Measurements from ENCODE around the gene NCOA1.

The NCOA1 gene

DNA sequence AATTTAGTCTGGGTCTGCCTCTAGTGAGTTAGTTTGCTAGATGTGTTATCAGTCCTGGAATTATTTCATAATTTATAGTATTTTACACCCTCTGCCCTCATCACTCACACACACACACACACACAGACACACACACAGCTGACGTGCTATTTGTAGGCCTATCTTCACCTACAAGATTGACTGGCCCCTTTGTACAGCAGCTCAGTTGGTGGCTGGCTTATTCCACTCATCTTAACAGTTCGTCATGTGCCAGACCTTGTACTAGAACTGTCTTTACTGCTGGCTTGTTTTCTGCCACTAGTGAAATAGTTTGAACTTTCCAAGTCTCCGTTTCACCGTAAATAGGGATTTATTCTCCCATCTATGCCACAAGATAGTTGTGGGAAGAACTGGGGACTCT lies 323.5 kb downstream of the NCOA1 start:
- H3K4me3 ChIP-seq (ENCODE audit: control insufficient read depth in 1 of 7, extremely low read depth in 1 of 7, insufficient read depth in 4 of 7, low read depth in 2 of 7, low read length in 6 of 7), result no peak overlapping the region
- peaks cover 0 to 4% (median 3%) of the 10 kb centered on the region in 4 experiments for H3K4me1 ChIP-seq (ENCODE audit: control extremely low read depth in 1 of 4, control insufficient read depth in 4 of 4, insufficient read depth in 4 of 4, low read length in 3 of 4)
- ChIA-PET POLR2A (no interaction called here), CTCF (interaction anchor here (1.2 kb wide), 1 partner anchor 12 kb away, joined by 3 read pairs; no protein-coding TSS in a partner anchor)
- no peaks in the 10 kb centered on the region for H3K9me3 ChIP-seq (ENCODE audit: control extremely low read depth in 1 of 5, control insufficient read depth in 4 of 5, insufficient read depth in 2 of 5, low read depth in 1 of 5, low read length in 4 of 5)
- 93% methylated on average over 2 of the region's 4 CpGs for WGBS (ENCODE audit: insufficient coverage)
- no peak for DNase-seq
- H3K27ac ChIP-seq (ENCODE audit: insufficient read depth in 1 of 2, low read depth in 1 of 2, low read length in 2 of 2, poor library complexity in 1 of 2, severe bottlenecking in 2 of 2), result no peak overlapping the region
- H3K36me3 ChIP-seq (ENCODE audit: control insufficient read depth in 4 of 4, insufficient read depth in 4 of 4, low read length in 3 of 4), result peaks cover 14 to 59% (median 32%) of the 10 kb centered on the region in 4 experiments
- no peaks in the 10 kb centered on the region for H3K27me3 ChIP-seq (replicated peaks in 2 of 5; ENCODE audit: control insufficient read depth in 4 of 5, insufficient read depth in 5 of 5, low read length in 4 of 5)

DNA sequence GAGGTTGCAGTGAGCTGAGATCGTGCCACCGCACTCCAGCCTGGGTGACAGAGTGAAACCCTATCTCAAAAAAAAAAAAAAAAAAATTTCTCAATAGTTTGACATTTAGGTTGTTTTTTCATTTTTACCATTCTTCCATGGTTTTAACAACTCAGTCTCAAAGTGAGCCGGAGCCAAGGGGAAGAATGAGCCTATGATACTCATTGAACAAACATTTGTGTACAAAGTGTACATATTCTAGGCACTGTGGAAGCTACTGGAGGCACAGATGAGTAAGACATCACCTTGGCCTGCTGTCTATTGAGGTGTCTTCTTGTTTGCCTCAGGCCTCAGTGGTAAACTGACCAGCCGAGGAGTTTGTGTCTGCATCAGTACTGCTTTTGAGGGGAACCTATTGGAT lies 324.1 kb downstream of the NCOA1 start:
- POLR2A ChIA-PET, result interaction anchor here (0.6 kb wide), 1 partner anchor 23 kb away, joined by 4 read pairs; no protein-coding TSS in a partner anchor
- H3K27ac ChIP-seq (ENCODE audit: insufficient read depth in 1 of 2, low read depth in 1 of 2, low read length in 2 of 2, poor library complexity in 1 of 2, severe bottlenecking in 2 of 2), result no peak overlapping the region
- no peaks in the 10 kb centered on the region for H3K27me3 ChIP-seq (replicated peaks in 2 of 5; ENCODE audit: control insufficient read depth in 4 of 5, insufficient read depth in 5 of 5, low read length in 4 of 5)
- H3K36me3 ChIP-seq (ENCODE audit: control insufficient read depth in 4 of 4, insufficient read depth in 4 of 4, low read length in 3 of 4), result peaks cover 14 to 66% (median 35%) of the 10 kb centered on the region in 4 experiments
- H3K4me1 ChIP-seq (ENCODE audit: control extremely low read depth in 1 of 4, control insufficient read depth in 4 of 4, insufficient read depth in 4 of 4, low read length in 3 of 4), result peaks cover 0 to 4% (median 3%) of the 10 kb centered on the region in 4 experiments
- 100% methylated on average over 3 of the region's 4 CpGs for WGBS (ENCODE audit: insufficient coverage)
- CTCF ChIA-PET, result interaction anchor here (1.1 to 2.0 kb wide), 2 partner anchors 13 to 404 kb away, joined by 3 to 11 read pairs; no protein-coding TSS in a partner anchor
- no peak for DNase-seq
- H3K9me3 ChIP-seq (ENCODE audit: control extremely low read depth in 1 of 5, control insufficient read depth in 4 of 5, insufficient read depth in 2 of 5, low read depth in 1 of 5, low read length in 4 of 5), result no peaks in the 10 kb centered on the region
- no peak overlapping the region for H3K4me3 ChIP-seq (ENCODE audit: control insufficient read depth in 1 of 7, extremely low read depth in 1 of 7, insufficient read depth in 4 of 7, low read depth in 2 of 7, low read length in 6 of 7)

DNA sequence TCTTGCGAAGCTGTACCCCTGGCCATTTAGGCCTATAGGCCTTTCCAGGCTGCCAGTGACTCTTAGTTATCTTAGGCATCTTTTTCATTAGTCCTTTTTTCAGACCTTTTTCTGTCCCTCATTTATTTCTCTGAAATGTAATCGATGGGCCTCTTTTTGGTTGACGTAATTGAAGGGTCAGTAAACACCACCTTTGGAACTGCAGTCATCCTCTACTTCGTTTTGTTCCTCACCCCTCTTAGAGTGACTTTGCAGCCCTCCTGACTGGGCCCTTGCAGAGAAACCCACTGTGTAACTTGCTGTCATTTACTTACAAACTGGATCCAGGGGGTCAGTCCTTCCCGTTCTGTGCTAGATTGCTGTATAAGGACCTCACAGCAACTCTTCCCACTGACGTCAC lies 325.4 kb downstream of the NCOA1 start:
- Histone ChIP-seq H3K4me1 (ENCODE audit: control extremely low read depth in 1 of 4, control insufficient read depth in 4 of 4, insufficient read depth in 4 of 4, low read length in 3 of 4) (peaks cover 0 to 4% (median 3%) of the 10 kb centered on the region in 4 experiments), H3K27ac (ENCODE audit: insufficient read depth in 1 of 2, low read depth in 1 of 2, low read length in 2 of 2, poor library complexity in 1 of 2, severe bottlenecking in 2 of 2) (peak overlapping the region in 1 of 2 experiments; percentile 58), H3K27me3 (replicated peaks in 2 of 5; ENCODE audit: control insufficient read depth in 4 of 5, insufficient read depth in 5 of 5, low read length in 4 of 5) (no peaks in the 10 kb centered on the region), H3K4me3 (ENCODE audit: control insufficient read depth in 1 of 7, extremely low read depth in 1 of 7, insufficient read depth in 4 of 7, low read depth in 2 of 7, low read length in 6 of 7) (no peak overlapping the region), H3K36me3 (ENCODE audit: control insufficient read depth in 4 of 4, insufficient read depth in 4 of 4, low read length in 3 of 4) (peaks cover 20 to 78% (median 45%) of the 10 kb centered on the region in 4 experiments), H3K9me3 (ENCODE audit: control extremely low read depth in 1 of 5, control insufficient read depth in 4 of 5, insufficient read depth in 2 of 5, low read depth in 1 of 5, low read length in 4 of 5) (no peaks in the 10 kb centered on the region)
- no peak for DNase-seq
- POLR2A ChIA-PET, result no interaction called here
- CTCF ChIA-PET, result interaction anchor here (2.0 kb wide), 1 partner anchor 11 kb away, joined by 11 read pairs; no protein-coding TSS in a partner anchor
- 100% methylated on average over 6 of the region's 6 CpGs for WGBS (ENCODE audit: insufficient coverage)

DNA sequence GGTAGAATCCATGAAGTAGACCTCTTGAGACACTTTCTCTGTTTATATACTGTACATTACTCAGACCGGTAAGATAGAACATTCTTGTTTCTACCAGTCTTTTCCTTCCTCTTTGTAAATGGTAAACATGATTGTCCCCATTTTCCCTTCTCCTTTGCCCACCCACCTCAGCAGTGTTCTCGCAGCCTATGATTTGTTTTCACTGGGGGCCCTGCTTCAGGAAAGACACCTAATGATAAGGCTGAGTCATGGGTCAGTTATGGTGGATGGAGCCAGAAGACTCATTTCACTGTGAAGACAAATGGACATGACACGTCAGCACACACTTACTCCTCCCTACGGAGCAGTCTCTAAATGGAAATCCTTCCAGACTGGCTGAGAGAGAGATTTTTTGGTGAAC lies 325.8 kb downstream of the NCOA1 start:
- ChIA-PET POLR2A (no interaction called here), CTCF (interaction anchor here (2.0 kb wide), 1 partner anchor 11 kb away, joined by 11 read pairs; no protein-coding TSS in a partner anchor)
- 60% methylated on average over 1 of the region's 4 CpGs for WGBS (ENCODE audit: insufficient coverage)
- peaks cover 22 to 83% (median 48%) of the 10 kb centered on the region in 4 experiments for H3K36me3 ChIP-seq (ENCODE audit: control insufficient read depth in 4 of 4, insufficient read depth in 4 of 4, low read length in 3 of 4)
- no peaks in the 10 kb centered on the region for H3K9me3 ChIP-seq (ENCODE audit: control extremely low read depth in 1 of 5, control insufficient read depth in 4 of 5, insufficient read depth in 2 of 5, low read depth in 1 of 5, low read length in 4 of 5)
- no peaks in the 10 kb centered on the region for H3K27me3 ChIP-seq (replicated peaks in 2 of 5; ENCODE audit: control insufficient read depth in 4 of 5, insufficient read depth in 5 of 5, low read length in 4 of 5)
- no peak for DNase-seq
- peak overlapping the region in 1 of 2 experiments; percentile 58 for H3K27ac ChIP-seq (ENCODE audit: insufficient read depth in 1 of 2, low read depth in 1 of 2, low read length in 2 of 2, poor library complexity in 1 of 2, severe bottlenecking in 2 of 2)
- H3K4me1 ChIP-seq (ENCODE audit: control extremely low read depth in 1 of 4, control insufficient read depth in 4 of 4, insufficient read depth in 4 of 4, low read length in 3 of 4), result peaks cover 0 to 4% (median 3%) of the 10 kb centered on the region in 4 experiments
- H3K4me3 ChIP-seq (ENCODE audit: control insufficient read depth in 1 of 7, extremely low read depth in 1 of 7, insufficient read depth in 4 of 7, low read depth in 2 of 7, low read length in 6 of 7), result no peak overlapping the region

DNA sequence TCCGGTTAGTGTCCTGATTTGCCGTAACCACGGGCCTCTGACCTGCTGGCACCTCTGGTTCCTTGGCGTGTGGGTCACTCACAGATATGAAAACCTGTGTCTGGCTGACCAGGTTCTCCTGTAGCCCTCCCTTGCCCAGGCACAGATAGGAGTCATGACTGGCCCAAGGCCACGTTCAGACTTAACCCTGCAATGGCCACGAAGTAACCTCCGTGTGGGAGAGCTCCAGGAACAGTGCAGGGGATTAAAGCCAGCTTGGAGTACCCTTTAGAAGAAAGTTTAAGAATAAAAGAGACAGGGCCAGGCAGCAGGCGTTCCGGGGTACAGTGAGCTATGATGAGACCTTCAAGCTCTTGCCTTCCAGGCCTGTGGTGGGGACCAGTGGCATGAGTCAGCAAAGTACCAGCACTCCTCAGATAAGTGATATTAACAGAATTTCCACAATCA lies 327.7 kb downstream of the NCOA1 start:
- H3K36me3 ChIP-seq (ENCODE audit: control insufficient read depth in 4 of 4, insufficient read depth in 4 of 4, low read length in 3 of 4), result peaks cover 22 to 92% (median 60%) of the 10 kb centered on the region in 4 experiments
- POLR2A ChIA-PET, result interaction anchor here (0.6 kb wide), 1 partner anchor 327 kb away, joined by 3 read pairs; no protein-coding TSS in a partner anchor
- DNase-seq, result peak; percentile 29 to 75 (median 71)

DNA sequence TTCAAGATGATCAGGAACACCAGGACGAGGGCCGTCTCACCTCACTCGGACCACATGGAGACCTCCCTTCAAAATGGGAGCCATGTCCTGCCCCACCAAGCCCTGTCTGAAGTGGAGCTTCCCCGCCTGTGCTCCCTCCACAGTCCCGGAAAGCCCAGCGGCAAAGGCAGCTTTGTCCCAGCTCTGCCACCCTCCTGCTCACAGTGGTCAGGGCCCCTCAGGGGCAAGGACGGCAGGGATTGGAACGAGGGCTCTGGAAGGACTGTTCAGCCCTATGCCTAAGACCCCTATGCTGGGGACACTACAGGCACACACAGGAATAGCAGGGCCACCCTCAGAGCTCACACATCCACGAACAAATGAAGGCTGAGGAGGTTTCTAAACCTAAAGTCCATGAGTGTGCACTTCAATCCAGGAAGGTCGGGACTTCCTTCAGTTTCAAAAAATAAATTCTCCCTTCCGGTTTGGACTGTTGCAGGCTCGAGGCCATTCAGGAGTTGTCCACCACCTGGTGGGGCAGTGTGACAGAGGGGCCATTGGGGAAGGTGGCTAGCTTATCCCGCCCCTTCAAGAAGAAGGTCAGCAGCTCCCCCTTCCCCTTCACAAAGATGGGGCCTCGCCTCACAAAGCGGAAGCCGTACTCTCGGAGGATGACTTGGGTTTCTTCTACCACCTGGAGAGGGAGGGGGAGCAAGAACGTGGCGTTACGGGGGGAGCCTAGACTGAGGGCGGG lies 328.6 kb downstream of the NCOA1 start:
- ChIA-PET CTCF (interaction anchor here (1.0 to 2.6 kb wide), 5 partner anchors 8 to 397 kb away, joined by 3 to 17 read pairs (median 5); no protein-coding TSS in a partner anchor), POLR2A (interaction anchor here (0.6 kb wide), 1 partner anchor 328 kb away, joined by 3 read pairs; no protein-coding TSS in a partner anchor)
- Histone ChIP-seq H3K9me3 (ENCODE audit: control extremely low read depth in 1 of 5, control insufficient read depth in 4 of 5, insufficient read depth in 2 of 5, low read depth in 1 of 5, low read length in 4 of 5) (no peaks in the 10 kb centered on the region), H3K36me3 (ENCODE audit: control insufficient read depth in 4 of 4, insufficient read depth in 4 of 4, low read length in 3 of 4) (peaks cover 17 to 91% (median 62%) of the 10 kb centered on the region in 4 experiments), H3K27ac (ENCODE audit: insufficient read depth in 1 of 2, low read depth in 1 of 2, low read length in 2 of 2, poor library complexity in 1 of 2, severe bottlenecking in 2 of 2) (no peak overlapping the region), H3K4me1 (ENCODE audit: control extremely low read depth in 1 of 4, control insufficient read depth in 4 of 4, insufficient read depth in 4 of 4, low read length in 3 of 4) (peaks cover 0 to 4% (median 3%) of the 10 kb centered on the region in 4 experiments), H3K27me3 (replicated peaks in 2 of 5; ENCODE audit: control insufficient read depth in 4 of 5, insufficient read depth in 5 of 5, low read length in 4 of 5) (no peaks in the 10 kb centered on the region), H3K4me3 (ENCODE audit: control insufficient read depth in 1 of 7, extremely low read depth in 1 of 7, insufficient read depth in 4 of 7, low read depth in 2 of 7, low read length in 6 of 7) (no peak overlapping the region)
- DNase-seq, result no peak
- 98% methylated on average over 13 of the region's 21 CpGs for WGBS (ENCODE audit: insufficient coverage)

More for the DNA sequence above, 327.7 kb downstream of the NCOA1 start:
- 74% methylated on average over 7 of the region's 9 CpGs for WGBS (ENCODE audit: insufficient coverage)
- Histone ChIP-seq H3K27ac (ENCODE audit: insufficient read depth in 1 of 2, low read depth in 1 of 2, low read length in 2 of 2, poor library complexity in 1 of 2, severe bottlenecking in 2 of 2) (peak overlapping the region in 1 of 2 experiments; percentile 23), H3K4me3 (ENCODE audit: control insufficient read depth in 1 of 7, extremely low read depth in 1 of 7, insufficient read depth in 4 of 7, low read depth in 2 of 7, low read length in 6 of 7) (no peak overlapping the region), H3K9me3 (ENCODE audit: control extremely low read depth in 1 of 5, control insufficient read depth in 4 of 5, insufficient read depth in 2 of 5, low read depth in 1 of 5, low read length in 4 of 5) (no peaks in the 10 kb centered on the region), H3K4me1 (ENCODE audit: control extremely low read depth in 1 of 4, control insufficient read depth in 4 of 4, insufficient read depth in 4 of 4, low read length in 3 of 4) (peaks cover 0 to 4% (median 3%) of the 10 kb centered on the region in 4 experiments), H3K27me3 (replicated peaks in 2 of 5; ENCODE audit: control insufficient read depth in 4 of 5, insufficient read depth in 5 of 5, low read length in 4 of 5) (no peaks in the 10 kb centered on the region)
- CTCF ChIA-PET, result interaction anchor here (1.0 to 2.6 kb wide), 5 partner anchors 9 to 396 kb away, joined by 3 to 17 read pairs (median 5); no protein-coding TSS in a partner anchor

DNA sequence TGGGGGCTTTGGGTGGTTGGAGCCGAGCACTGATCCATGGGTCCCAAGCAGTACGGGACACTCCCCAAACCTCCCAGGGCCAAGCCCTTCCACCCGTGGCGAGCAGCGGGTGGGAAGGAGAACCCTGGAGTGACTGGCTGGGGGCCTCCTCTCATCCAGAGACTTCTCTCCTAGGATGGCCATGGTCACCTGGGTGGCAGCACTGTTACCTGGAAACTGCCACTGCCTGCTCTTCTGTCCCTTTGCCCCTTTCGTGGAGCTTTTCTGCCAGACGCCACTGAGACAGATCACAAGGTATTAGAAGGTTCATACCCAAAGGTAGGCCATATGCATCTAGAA lies 329.1 kb downstream of the NCOA1 start:
- H3K27ac ChIP-seq (ENCODE audit: insufficient read depth in 1 of 2, low read depth in 1 of 2, low read length in 2 of 2, poor library complexity in 1 of 2, severe bottlenecking in 2 of 2), result no peak overlapping the region
- no peak for DNase-seq
- ChIA-PET POLR2A (no interaction called here), CTCF (interaction anchor here (1.8 to 2.6 kb wide), 3 partner anchors 8 to 398 kb away, joined by 5 to 17 read pairs (median 6); no protein-coding TSS in a partner anchor)
- H3K27me3 ChIP-seq (replicated peaks in 2 of 5; ENCODE audit: control insufficient read depth in 4 of 5, insufficient read depth in 5 of 5, low read length in 4 of 5), result no peaks in the 10 kb centered on the region
- H3K4me1 ChIP-seq (ENCODE audit: control extremely low read depth in 1 of 4, control insufficient read depth in 4 of 4, insufficient read depth in 4 of 4, low read length in 3 of 4), result peaks cover 0 to 4% (median 3%) of the 10 kb centered on the region in 4 experiments
- H3K36me3 ChIP-seq (ENCODE audit: control insufficient read depth in 4 of 4, insufficient read depth in 4 of 4, low read length in 3 of 4), result peaks cover 17 to 90% (median 58%) of the 10 kb centered on the region in 4 experiments
- H3K9me3 ChIP-seq (ENCODE audit: control extremely low read depth in 1 of 5, control insufficient read depth in 4 of 5, insufficient read depth in 2 of 5, low read depth in 1 of 5, low read length in 4 of 5), result no peaks in the 10 kb centered on the region
- no peak overlapping the region for H3K4me3 ChIP-seq (ENCODE audit: control insufficient read depth in 1 of 7, extremely low read depth in 1 of 7, insufficient read depth in 4 of 7, low read depth in 2 of 7, low read length in 6 of 7)
- 93% methylated on average over 6 of the region's 7 CpGs for WGBS (ENCODE audit: insufficient coverage)

Measured in common myeloid progenitor, CD34-positive (primary cell).